ENCODE measurements around the gene MTHFD1L.

Gene MTHFD1L

DNA sequence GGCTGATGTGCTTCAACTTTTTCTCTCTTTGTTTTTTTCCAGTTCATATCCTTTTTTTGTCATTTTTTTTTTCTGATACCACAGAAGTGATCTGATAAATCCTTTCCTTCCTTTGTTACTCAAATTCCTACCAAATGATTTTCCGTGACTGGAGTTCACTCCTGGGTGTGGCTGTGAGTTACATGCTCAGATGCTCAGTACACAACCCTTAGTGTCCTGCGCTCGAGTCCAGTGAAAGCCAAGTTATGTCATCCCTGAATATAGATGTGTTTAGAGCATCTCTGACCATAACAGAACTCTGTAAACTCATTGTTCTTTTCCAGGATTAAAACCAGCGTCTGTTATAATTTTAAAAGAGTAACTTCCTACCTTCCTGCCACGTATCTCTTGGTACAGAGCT lies 227.1 kb downstream of the MTHFD1L start:
- H4K20me1 ChIP-seq (ENCODE audit: insufficient read depth, low read length, poor library complexity, severe bottlenecking), result no peaks in the 10 kb centered on the region
- no peaks in the 10 kb centered on the region for H3K4me1 ChIP-seq (ENCODE audit: insufficient read depth, low read length, poor library complexity, severe bottlenecking)
- no peak overlapping the region for H3K9ac ChIP-seq (ENCODE audit: low read depth, low read length, poor library complexity, severe bottlenecking)
- H3K4me2 ChIP-seq (ENCODE audit: low read depth, low read length, poor library complexity, severe bottlenecking), result no peak overlapping the region
- no peak overlapping the region for H3K4me3 ChIP-seq (ENCODE audit: low read length, poor library complexity, severe bottlenecking)
- no peaks in the 10 kb centered on the region for H3F3A ChIP-seq (ENCODE audit: low read depth)
- no peaks in the 10 kb centered on the region for H3K27me3 ChIP-seq (ENCODE audit: insufficient read depth, low read length, poor library complexity, severe bottlenecking)
- no peaks in the 10 kb centered on the region for H3K79me2 ChIP-seq (ENCODE audit: insufficient read depth, low read length)
- H2AFZ ChIP-seq (ENCODE audit: low read length), result no peak overlapping the region
- H3K36me3 ChIP-seq (ENCODE audit: insufficient read depth, low read length), result peaks cover 52% of the 10 kb centered on the region; the same call in 1 of the 2 replicates
- no peaks in the 10 kb centered on the region for H3K9me3 ChIP-seq (ENCODE audit: insufficient read depth, low read depth, low read length)
- TF ChIP-seq EZH2phosphoT487 (IDR thresholded peaks at IDR 0.05; ENCODE audit: borderline replicate concordance) (no peak), CTCF (conservative IDR thresholded peaks at IDR 0.05; ENCODE audit: low read length) (no peak)
- no peaks in the 10 kb centered on the region for H3K9me2 ChIP-seq (replicated peaks; ENCODE audit: low read depth, low read length)

DNA sequence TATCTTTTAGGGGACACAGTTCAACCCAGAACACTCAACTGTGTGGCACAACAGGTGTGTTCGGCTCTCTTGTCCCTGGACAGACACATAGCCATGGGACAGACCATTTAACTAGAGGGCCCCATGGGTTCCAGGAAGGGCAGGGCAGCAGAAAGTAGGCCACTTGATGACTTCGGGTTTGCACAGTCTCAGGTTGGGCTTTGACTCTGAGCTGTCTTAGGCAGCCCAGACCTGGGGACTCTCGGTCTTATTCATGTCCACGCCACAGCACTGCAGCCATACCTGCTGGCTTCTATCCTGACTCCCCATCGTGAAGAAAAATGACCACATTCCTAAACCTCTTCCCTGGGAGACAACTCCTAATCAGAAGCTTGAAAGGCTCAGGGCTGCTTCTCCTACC lies 228.2 kb downstream of the MTHFD1L start:
- H3K36me3 ChIP-seq (ENCODE audit: insufficient read depth, low read length), result peaks cover 52% of the 10 kb centered on the region; the same call in 1 of the 2 replicates
- H3K9me3 ChIP-seq (ENCODE audit: insufficient read depth, low read depth, low read length), result no peaks in the 10 kb centered on the region
- H3K4me2 ChIP-seq (ENCODE audit: low read depth, low read length, poor library complexity, severe bottlenecking), result no peak overlapping the region
- H4K20me1 ChIP-seq (ENCODE audit: insufficient read depth, low read length, poor library complexity, severe bottlenecking), result no peaks in the 10 kb centered on the region
- no peaks in the 10 kb centered on the region for H3F3A ChIP-seq (ENCODE audit: low read depth)
- no peaks in the 10 kb centered on the region for H3K9me2 ChIP-seq (replicated peaks; ENCODE audit: low read depth, low read length)
- H3K4me3 ChIP-seq (ENCODE audit: low read length, poor library complexity, severe bottlenecking), result no peak overlapping the region
- H2AFZ ChIP-seq (ENCODE audit: low read length), result no peak overlapping the region
- H3K79me2 ChIP-seq (ENCODE audit: insufficient read depth, low read length), result no peaks in the 10 kb centered on the region
- TF ChIP-seq EZH2phosphoT487 (IDR thresholded peaks at IDR 0.05; ENCODE audit: borderline replicate concordance) (no peak), CTCF (conservative IDR thresholded peaks at IDR 0.05; ENCODE audit: low read length) (no peak)
- no peaks in the 10 kb centered on the region for H3K4me1 ChIP-seq (ENCODE audit: insufficient read depth, low read length, poor library complexity, severe bottlenecking)
- H3K27me3 ChIP-seq (ENCODE audit: insufficient read depth, low read length, poor library complexity, severe bottlenecking), result no peaks in the 10 kb centered on the region
- H3K9ac ChIP-seq (ENCODE audit: low read depth, low read length, poor library complexity, severe bottlenecking), result no peak overlapping the region

DNA sequence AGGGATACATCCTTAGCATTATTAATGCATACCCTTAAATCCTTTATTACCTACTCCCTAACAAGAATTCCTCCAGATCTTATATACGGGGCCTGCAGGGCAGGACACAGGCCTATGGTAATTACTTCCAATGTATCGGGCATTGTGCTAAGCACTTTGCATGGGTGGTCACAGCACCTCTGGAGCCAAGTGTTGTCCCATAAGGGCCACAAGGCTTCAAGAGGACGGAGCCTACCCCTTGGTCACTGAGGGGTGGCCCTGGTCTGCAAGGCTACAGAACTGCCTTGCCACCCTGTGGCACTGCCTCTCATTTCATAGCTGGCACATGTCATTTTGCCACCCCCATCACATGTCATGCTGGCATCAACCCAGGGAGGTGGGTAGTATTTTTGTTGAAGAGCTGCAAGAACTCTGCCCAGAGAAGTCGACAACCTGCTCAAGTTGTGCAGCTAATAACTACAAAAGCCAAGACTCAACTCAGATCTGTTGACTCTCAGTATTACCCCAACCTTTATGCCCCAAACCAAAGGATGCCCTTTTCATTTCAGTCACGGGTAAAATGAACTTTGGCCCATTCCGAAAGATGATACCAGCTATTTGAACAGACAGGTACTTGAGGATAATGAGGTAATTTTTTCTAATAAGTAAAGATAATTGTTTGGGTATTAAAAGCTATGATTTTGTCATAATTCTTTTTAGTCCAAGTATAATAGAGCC lies 230.2 kb downstream of the MTHFD1L start:
- Histone ChIP-seq H3K4me3 (ENCODE audit: low read length, poor library complexity, severe bottlenecking) (no peak overlapping the region), H3K79me2 (ENCODE audit: insufficient read depth, low read length) (no peaks in the 10 kb centered on the region), H4K20me1 (ENCODE audit: insufficient read depth, low read length, poor library complexity, severe bottlenecking) (no peaks in the 10 kb centered on the region), H3K4me1 (ENCODE audit: insufficient read depth, low read length, poor library complexity, severe bottlenecking) (no peaks in the 10 kb centered on the region), H3K9ac (ENCODE audit: low read depth, low read length, poor library complexity, severe bottlenecking) (no peak overlapping the region), H3K4me2 (ENCODE audit: low read depth, low read length, poor library complexity, severe bottlenecking) (no peak overlapping the region), H3F3A (ENCODE audit: low read depth) (no peaks in the 10 kb centered on the region), H3K9me3 (ENCODE audit: insufficient read depth, low read depth, low read length) (no peaks in the 10 kb centered on the region), H3K27me3 (ENCODE audit: insufficient read depth, low read length, poor library complexity, severe bottlenecking) (no peaks in the 10 kb centered on the region), H3K36me3 (ENCODE audit: insufficient read depth, low read length) (peaks cover 52% of the 10 kb centered on the region; the same call in 1 of the 2 replicates), H2AFZ (ENCODE audit: low read length) (no peak overlapping the region), H3K9me2 (replicated peaks; ENCODE audit: low read depth, low read length) (no peaks in the 10 kb centered on the region)
- TF ChIP-seq EZH2phosphoT487 (IDR thresholded peaks at IDR 0.05; ENCODE audit: borderline replicate concordance), result no peak

GRCh38 chr6:151096255-151096612 lies 230.7 kb downstream of the MTHFD1L start:
- H3K4me2 ChIP-seq (ENCODE audit: low read depth, low read length, poor library complexity, severe bottlenecking), result no peak overlapping the region
- TF ChIP-seq EZH2phosphoT487 (IDR thresholded peaks at IDR 0.05; ENCODE audit: borderline replicate concordance), result no peak
- TF ChIP-seq CTCF (conservative IDR thresholded peaks at IDR 0.05; ENCODE audit: low read length), result no peak
- no peak overlapping the region for H3K9ac ChIP-seq (ENCODE audit: low read depth, low read length, poor library complexity, severe bottlenecking)
- H3F3A ChIP-seq (ENCODE audit: low read depth), result no peaks in the 10 kb centered on the region
- peaks cover 48% of the 10 kb centered on the region; the same call in 1 of the 2 replicates for H3K36me3 ChIP-seq (ENCODE audit: insufficient read depth, low read length)
- H3K9me2 ChIP-seq (replicated peaks; ENCODE audit: low read depth, low read length), result no peaks in the 10 kb centered on the region
- no peaks in the 10 kb centered on the region for H3K79me2 ChIP-seq (ENCODE audit: insufficient read depth, low read length)
- H4K20me1 ChIP-seq (ENCODE audit: insufficient read depth, low read length, poor library complexity, severe bottlenecking), result no peaks in the 10 kb centered on the region
- H3K27me3 ChIP-seq (ENCODE audit: insufficient read depth, low read length, poor library complexity, severe bottlenecking), result no peaks in the 10 kb centered on the region
- no peak overlapping the region for H2AFZ ChIP-seq (ENCODE audit: low read length)
- no peaks in the 10 kb centered on the region for H3K4me1 ChIP-seq (ENCODE audit: insufficient read depth, low read length, poor library complexity, severe bottlenecking)
- no peaks in the 10 kb centered on the region for H3K9me3 ChIP-seq (ENCODE audit: insufficient read depth, low read depth, low read length)
- H3K4me3 ChIP-seq (ENCODE audit: low read length, poor library complexity, severe bottlenecking), result no peak overlapping the region
